Duodenal mucosa (tissue), 2 donors: Measurements from ENCODE around the gene NCDN.

Source experiments
- H3K27ac ChIP-seq: one replicate; pipeline ENCODE4 v1.7.0; 2013; ENCODE audit warnings: low read depth, low read length
- H3K27me3 ChIP-seq, 2 donors: one replicate each; pipeline ENCODE4 v1.7.0; 2013; ENCODE audit warnings: low read length in 2 of 2, control low read depth in 1 of 2; ENCODE audit not compliant: insufficient read depth in 2 of 2, control insufficient read depth in 1 of 2
- H3K36me3 ChIP-seq, 2 donors: one replicate each; pipeline ENCODE4 v1.7.0; 2013; ENCODE audit warnings: low read length in 2 of 2, control low read depth in 1 of 2; ENCODE audit not compliant: insufficient read depth in 2 of 2, control insufficient read depth in 1 of 2
- H3K4me1 ChIP-seq, 2 donors: one replicate each; pipeline ENCODE4 v1.7.0; 2013; ENCODE audit warnings: low read length in 2 of 2, control low read depth in 1 of 2; ENCODE audit not compliant: insufficient read depth in 2 of 2, control insufficient read depth in 1 of 2
- H3K4me3 ChIP-seq, 2 donors: one replicate each; pipeline ENCODE4 v1.7.0; 2013; ENCODE audit warnings: low read length in 2 of 2, low read depth in 1 of 2
- H3K9ac ChIP-seq, 2 donors: one replicate each; pipeline ENCODE4 v1.7.0; 2013; ENCODE audit warnings: low read length in 2 of 2, low read depth in 1 of 2
- H3K9me3 ChIP-seq, 2 donors: one replicate each; pipeline ENCODE4 v1.7.0; 2013; ENCODE audit warnings: low read length in 2 of 2, control low read depth in 1 of 2; ENCODE audit not compliant: control insufficient read depth in 1 of 2

The NCDN gene

DNA sequence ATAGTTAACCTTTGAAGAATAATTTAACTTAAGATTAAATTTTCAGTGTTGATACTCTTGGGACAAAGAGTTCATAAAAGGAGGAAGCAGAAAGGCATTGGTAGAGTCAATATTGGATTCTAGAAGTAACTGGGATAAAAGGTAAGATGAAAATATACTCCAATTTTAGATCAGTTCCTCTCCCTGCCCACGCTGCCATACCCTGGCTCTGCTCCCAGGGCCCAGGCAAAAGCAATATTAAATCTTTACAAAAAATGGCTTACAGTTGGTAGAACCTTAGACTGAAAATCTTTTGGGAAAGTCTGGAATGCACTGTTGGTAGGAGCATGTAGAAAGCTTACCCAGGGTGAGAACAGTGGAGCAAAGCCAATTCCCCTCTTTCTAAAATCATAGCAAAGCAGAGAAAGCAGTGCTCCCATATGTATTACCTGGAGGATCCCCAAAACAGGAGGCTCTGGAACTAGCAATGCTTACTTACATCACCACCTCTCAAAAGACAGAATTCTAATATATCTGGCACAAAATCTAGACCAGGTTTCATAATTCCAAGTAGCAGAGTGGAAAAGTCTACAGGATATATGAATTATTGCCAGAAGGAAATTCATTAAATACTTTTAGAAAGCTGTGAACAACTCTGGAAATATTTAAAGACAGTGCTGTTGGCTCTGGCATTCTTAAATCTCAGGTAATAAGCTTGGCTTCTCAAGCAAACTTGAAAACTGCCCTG lies 24.9 kb upstream of the NCDN start:
- Histone ChIP-seq H3K27ac (no peak overlapping the region), H3K4me1 (peaks cover 0 to 5% of the 10 kb centered on the region in 2 donors), H3K4me3 (no peak overlapping the region), H3K9me3 (peaks cover 3 to 10% of the 10 kb centered on the region in 2 donors), H3K27me3 (no peaks in the 10 kb centered on the region), H3K9ac (no peak overlapping the region), H3K36me3 (peaks cover 12 to 17% of the 10 kb centered on the region in 2 donors)

DNA sequence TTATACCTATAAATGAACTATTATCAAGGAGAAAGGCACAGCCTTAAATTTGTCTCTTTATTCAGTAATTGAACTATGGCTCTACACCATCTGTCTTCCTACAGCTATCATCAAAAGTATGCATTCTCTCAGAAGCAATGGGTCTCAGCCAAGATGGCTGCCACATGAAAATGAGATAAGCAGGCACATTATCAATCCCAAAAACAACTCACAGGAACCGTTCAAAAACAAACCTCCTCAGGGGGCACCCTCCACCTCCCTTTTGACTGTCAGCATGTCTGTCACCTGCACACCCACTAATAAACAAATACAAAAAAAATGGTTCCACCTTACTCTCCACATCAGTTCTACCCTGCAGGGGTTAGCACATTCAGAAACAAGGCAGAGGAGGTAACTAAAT lies 24.0 kb upstream of the NCDN start:
- Histone ChIP-seq H3K9me3 (peaks cover 3 to 10% of the 10 kb centered on the region in 2 donors), H3K27me3 (no peaks in the 10 kb centered on the region), H3K27ac (no peak overlapping the region), H3K36me3 (peaks cover 12 to 17% of the 10 kb centered on the region in 2 donors), H3K4me1 (peaks cover 1 to 7% of the 10 kb centered on the region in 2 donors), H3K9ac (no peak overlapping the region), H3K4me3 (no peak overlapping the region)

DNA sequence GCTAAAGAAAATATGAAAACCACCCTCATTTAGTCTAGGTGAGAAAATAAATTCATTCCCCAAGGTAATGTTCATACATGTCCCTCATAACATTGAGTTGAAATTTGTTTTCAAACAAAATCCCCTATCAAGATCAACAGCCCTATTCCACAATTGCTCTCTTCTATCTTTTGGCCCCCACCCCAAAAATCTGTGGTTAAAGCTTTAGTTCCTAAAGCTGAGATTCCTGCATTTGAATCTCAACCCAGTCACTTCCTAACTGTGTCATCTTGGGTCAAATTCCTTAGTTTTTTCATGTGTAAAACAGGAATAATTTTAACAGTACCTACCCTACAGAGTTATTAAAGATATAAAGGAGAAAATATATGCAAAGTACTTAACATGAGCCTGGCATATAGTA lies 22.4 kb upstream of the NCDN start:
- peaks cover 12 to 17% of the 10 kb centered on the region in 2 donors for H3K36me3 ChIP-seq
- peaks cover 18 to 20% of the 10 kb centered on the region in 2 donors for H3K4me1 ChIP-seq
- H3K27me3 ChIP-seq: no peaks in the 10 kb centered on the region
- no peak overlapping the region for H3K4me3 ChIP-seq
- H3K27ac ChIP-seq: no peak overlapping the region
- H3K9me3 ChIP-seq: peaks cover 0 to 3% of the 10 kb centered on the region in 2 donors
- no peak overlapping the region for H3K9ac ChIP-seq

DNA sequence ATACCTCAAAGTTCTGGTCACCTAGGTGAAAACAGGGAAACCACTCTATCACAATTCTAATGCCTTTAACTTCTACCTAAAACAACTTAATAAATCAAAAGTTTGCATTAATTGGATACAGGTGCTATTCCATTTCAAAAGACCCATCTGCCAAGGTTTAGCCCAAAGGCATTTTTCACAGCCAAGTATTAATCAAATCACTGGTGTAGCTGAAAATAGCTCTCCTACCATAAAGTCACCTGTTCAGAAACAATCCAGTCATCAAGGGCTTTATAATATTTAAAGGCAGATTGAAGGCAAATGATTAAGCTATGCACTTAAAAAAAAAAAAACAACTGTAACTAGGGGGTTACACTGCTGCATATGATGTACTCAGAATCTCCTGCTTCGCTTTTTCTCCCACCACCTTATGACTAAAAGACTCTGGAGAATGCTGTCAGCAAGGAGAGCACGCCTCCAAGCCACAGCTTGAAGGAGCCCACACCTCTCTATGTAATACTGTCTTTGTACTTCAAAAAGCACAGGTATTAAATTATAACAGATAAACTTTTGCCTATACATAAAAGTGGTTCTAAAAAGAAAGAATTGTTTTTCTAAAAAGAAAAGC lies 20.9 kb upstream of the NCDN start:
- Histone ChIP-seq H3K27ac (no peak overlapping the region), H3K36me3 (peaks cover under 1 to 8% of the 10 kb centered on the region in 2 donors), H3K4me1 (peaks cover 23 to 25% of the 10 kb centered on the region in 2 donors), H3K9me3 (no peaks in the 10 kb centered on the region), H3K27me3 (no peaks in the 10 kb centered on the region), H3K4me3 (no peak overlapping the region), H3K9ac (no peak overlapping the region)

DNA sequence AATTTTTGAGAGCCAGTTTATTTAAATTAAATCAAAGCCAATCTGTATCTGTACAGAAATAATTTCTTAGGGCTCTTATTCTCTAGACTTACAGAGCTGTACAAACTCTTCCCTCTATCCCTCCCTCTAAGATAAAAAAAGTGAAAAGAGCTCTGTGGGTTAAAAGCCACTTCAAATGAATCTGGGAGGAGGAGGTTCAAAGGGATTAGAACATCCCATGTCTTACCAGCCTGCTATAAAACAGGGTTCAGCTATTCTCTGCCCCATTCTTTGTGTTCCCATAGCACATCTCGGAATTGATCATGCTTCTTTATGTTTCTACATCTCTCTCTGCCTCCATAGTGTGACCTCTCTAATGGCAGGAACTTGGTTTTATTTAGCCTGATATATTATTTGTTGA lies 19.8 kb upstream of the NCDN start:
- no peak overlapping the region for H3K27ac ChIP-seq
- H3K9me3 ChIP-seq: no peaks in the 10 kb centered on the region
- peaks cover 5 to 10% of the 10 kb centered on the region in 2 donors for H3K36me3 ChIP-seq
- H3K9ac ChIP-seq: no peak overlapping the region
- no peak overlapping the region for H3K4me3 ChIP-seq
- H3K27me3 ChIP-seq: no peaks in the 10 kb centered on the region
- H3K4me1 ChIP-seq: peaks cover 23 to 25% of the 10 kb centered on the region in 2 donors

DNA sequence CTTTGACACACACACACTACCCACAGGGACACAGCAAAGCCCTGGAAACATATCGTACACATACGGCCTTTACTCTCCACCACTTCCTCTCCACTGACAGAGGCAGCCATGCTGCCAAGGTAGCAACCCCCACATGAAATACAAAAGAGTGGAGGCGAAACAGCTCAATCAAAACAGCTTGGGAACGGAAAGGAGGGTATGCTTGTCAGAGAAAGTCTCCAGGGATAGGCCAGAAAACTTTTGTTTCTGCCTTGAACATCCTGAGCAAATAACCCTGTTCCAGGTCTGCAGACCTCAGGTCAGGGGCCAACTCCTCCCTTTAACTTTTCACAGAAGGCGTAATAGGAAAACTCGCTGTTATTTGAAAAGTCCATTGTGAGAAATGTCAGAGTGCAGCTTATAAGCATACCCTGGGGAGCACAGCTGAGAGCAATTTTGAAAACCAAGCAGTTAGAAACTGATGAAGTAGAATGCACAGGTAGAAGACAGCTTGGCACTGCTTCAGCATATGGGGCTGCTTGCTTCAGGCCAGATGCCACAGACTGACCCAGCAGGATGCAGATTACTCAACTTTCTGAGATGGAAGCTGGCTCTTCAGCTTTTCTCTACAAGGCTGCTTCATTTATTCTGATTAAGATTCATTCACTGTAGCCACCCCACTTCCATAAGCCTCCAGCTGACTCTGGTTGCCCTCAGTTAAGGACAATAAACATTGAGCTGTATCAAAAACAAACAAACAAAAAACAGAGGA lies 18.4 kb upstream of the NCDN start:
- peaks cover 4 to 10% of the 10 kb centered on the region in 2 donors for H3K36me3 ChIP-seq
- peak overlapping the region in 1 of 2 donors; percentile 15 for H3K9ac ChIP-seq
- no peak overlapping the region for H3K4me3 ChIP-seq
- H3K4me1 ChIP-seq: peaks cover 23 to 25% of the 10 kb centered on the region in 2 donors
- no peaks in the 10 kb centered on the region for H3K27me3 ChIP-seq
- H3K27ac ChIP-seq: no peak overlapping the region
- H3K9me3 ChIP-seq: no peaks in the 10 kb centered on the region

DNA sequence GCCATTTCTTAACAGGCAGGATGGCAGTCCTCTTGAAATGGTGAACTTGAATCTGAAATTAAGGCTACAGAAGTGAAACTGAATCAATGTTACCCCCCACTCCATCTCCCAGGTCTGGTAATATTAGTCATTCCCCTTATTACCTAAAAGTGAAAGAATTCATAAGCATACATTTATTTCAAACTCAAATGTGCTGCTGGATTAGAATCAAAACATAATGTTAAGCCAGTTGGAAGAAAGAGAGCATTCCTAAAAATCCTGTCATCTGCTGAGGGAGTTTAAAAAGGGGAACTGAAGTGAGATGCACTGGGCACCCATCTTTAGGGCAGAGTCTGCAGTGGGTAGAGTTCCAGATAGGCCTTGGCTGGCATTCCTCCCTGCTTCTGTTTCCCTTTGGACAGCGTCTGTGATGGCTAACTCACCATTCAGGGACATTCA lies 17.8 kb upstream of the NCDN start:
- Histone ChIP-seq H3K9ac (no peak overlapping the region), H3K36me3 (peaks cover 4 to 10% of the 10 kb centered on the region in 2 donors), H3K4me1 (peaks cover 23 to 25% of the 10 kb centered on the region in 2 donors), H3K4me3 (no peak overlapping the region), H3K27ac (no peak overlapping the region), H3K9me3 (no peaks in the 10 kb centered on the region), H3K27me3 (no peaks in the 10 kb centered on the region)

DNA sequence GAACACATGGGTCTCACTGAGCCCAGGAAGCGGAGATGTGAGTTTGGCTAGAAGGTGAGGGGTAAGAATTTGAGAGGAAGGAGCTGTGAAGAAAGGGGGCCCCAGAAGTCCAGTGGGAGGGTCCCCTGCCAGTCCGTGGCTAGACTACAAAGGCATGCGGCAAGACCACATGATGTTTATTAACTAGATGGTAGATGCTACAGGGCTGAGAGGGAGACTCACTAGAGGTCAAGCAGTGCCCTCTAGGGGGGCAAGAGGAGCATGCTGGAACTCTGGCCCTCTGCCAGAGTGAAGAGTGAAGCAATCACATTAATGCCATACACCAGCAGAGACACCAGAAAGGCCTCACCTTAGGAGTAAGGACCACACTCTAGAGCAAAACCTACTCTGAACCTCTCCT lies 12.6 kb upstream of the NCDN start:
- no peak overlapping the region for H3K27ac ChIP-seq

DNA sequence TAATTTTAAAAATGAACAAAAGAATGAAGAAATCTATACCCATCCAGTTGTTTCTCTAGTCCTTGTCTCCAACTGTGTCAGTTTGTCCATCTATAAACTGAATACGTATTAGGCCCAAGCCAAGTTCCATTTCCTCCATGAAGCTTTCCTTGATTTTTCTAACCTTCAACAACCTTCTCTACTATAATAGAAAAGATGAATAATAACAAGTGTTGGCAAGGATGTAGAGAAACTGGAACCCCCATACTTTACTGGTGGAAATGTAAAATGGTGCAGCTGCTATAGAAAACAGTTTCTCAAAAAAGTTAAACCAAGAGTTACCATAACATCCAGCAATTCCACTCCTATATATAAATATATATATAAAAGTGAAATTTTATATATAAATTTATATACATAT lies 11.0 kb upstream of the NCDN start:
- H3K4me1 ChIP-seq: no peaks in the 10 kb centered on the region
- no peak overlapping the region for H3K9ac ChIP-seq
- no peak overlapping the region for H3K4me3 ChIP-seq
- no peak overlapping the region for H3K27ac ChIP-seq
- H3K36me3 ChIP-seq: peaks cover 18 to 30% of the 10 kb centered on the region in 2 donors
- no peaks in the 10 kb centered on the region for H3K27me3 ChIP-seq
- no peaks in the 10 kb centered on the region for H3K9me3 ChIP-seq

More for the DNA sequence above, 12.6 kb upstream of the NCDN start:
- Histone ChIP-seq H3K4me1 (peaks cover 8% of the 10 kb centered on the region in 2 donors), H3K9me3 (no peaks in the 10 kb centered on the region), H3K9ac (no peak overlapping the region), H3K36me3 (peaks cover 14 to 21% of the 10 kb centered on the region in 2 donors), H3K27me3 (no peaks in the 10 kb centered on the region), H3K4me3 (no peak overlapping the region)

DNA sequence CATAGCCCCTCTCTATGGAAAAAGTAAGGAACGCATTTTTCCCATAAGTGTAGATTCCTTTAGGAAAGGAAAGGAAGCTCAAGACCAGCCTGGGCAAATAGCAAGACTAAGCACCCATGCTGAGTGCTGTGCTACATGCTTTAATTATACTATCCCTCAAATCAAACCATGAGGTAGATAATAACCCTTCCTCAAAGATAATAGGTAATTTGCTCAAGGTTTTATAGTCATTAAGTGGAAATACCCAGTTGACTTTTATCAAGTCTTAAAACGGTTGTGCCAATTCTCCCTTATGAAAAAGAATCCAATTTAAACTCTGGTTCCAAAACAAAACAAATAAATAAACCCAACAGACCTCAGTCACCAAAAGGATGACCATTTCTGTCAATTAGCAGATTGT lies 3.7 kb upstream of the NCDN start:
- H3K27me3 ChIP-seq: no peaks in the 10 kb centered on the region
- H3K36me3 ChIP-seq: peaks cover 4 to 41% of the 10 kb centered on the region in 2 donors
- peaks cover 42 to 45% of the 10 kb centered on the region in 2 donors for H3K4me1 ChIP-seq

More for the DNA sequence above, 3.7 kb upstream of the NCDN start:
- no peak overlapping the region for H3K9ac ChIP-seq
- H3K9me3 ChIP-seq: no peaks in the 10 kb centered on the region
- no peak overlapping the region for H3K27ac ChIP-seq
- no peak overlapping the region for H3K4me3 ChIP-seq
